HUES64 (cell line): ENCODE data around the gene REEP6.
"Not testable (repeated sequence)": the region's sequence is repeated elsewhere in the genome, so short reads cannot be mapped to it uniquely, and the experiment has no call there.

Experiments
- H3K27ac ChIP-seq: 2 replicates; pipeline ENCODE4 v1.7.0; 2013; ENCODE audit warnings: low read depth, low read length, inconsistent platforms
- H3K27me3 ChIP-seq: 2 replicates; pipeline ENCODE4 v1.6.1; 2013; ENCODE audit warnings: mild to moderate bottlenecking, low read length; ENCODE audit not compliant: insufficient read depth
- H3K36me3 ChIP-seq: 2 replicates; pipeline ENCODE4 v1.6.1; 2013; ENCODE audit warnings: mild to moderate bottlenecking, low read length; ENCODE audit not compliant: insufficient read depth
- H3K4me1 ChIP-seq: 2 replicates; pipeline ENCODE4 v1.6.1; 2013; ENCODE audit warnings: mild to moderate bottlenecking, low read length, moderate library complexity; ENCODE audit not compliant: insufficient read depth
- H3K4me3 ChIP-seq: 2 replicates; pipeline ENCODE4 v1.5.1; 2013; ENCODE audit warnings: mild to moderate bottlenecking, low read length, moderate library complexity
- H3K9ac ChIP-seq: 2 replicates; pipeline ENCODE4 v1.6.1; 2013; ENCODE audit warnings: mild to moderate bottlenecking, low read depth, low read length
- H3K9me3 ChIP-seq: 2 replicates; pipeline ENCODE4 v1.6.1; 2013; ENCODE audit warnings: low read depth, low read length; ENCODE audit not compliant: insufficient read depth
- WGBS: fragments of 150-250, 120-280 bp; methylation state at CpG from one replicate; pipeline ENCODE4 v1.1.7; 2013; ENCODE audit warnings: missing lambda C conversion rate; 5-methylcytosine and 5-hydroxymethylcytosine counted together

Gene REEP6

GRCh38 chr19:1475751-1476437 lies 15.1 kb upstream of the REEP6 start:
- no peak overlapping the region for H3K4me3 ChIP-seq
- WGBS = 93% methylated on average over 31 of the region's 31 CpGs
- H3K27ac ChIP-seq = no peak overlapping the region
- H3K36me3 ChIP-seq = peaks cover 8% of the 10 kb centered on the region
- 0 out of 2 replicates have a peak, but pooled peaks cover 3% of the 10 kb centered on the region for H3K4me1 ChIP-seq
- H3K9ac ChIP-seq = no peak overlapping the region
- peaks cover 25% of the 10 kb centered on the region for H3K27me3 ChIP-seq
- H3K9me3 ChIP-seq = no peaks in the 10 kb centered on the region

DNA sequence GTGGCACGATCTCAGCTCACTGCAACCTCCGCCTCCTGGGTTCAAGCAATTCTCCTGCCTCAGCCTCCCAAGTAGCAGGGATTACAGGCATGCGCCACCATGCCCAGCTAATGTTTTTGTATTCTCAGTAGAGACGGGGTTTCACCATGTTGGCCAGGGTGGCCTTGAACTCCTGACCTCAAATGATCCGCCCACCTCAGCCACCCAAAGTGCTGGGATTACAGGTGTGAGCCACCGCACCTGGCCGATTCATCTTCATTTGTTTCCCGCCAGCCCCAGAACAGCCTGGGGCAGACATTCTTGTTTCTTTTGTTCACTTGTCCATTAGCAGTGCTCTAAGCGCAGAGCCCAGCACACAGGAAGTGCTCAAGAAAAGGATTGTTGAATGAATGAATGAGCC lies 13.9 kb upstream of the REEP6 start:
- not testable (repeated sequence) for H3K9me3 ChIP-seq, H3K36me3 ChIP-seq, H3K27ac ChIP-seq, H3K9ac ChIP-seq, H3K4me1 ChIP-seq, H3K4me3 ChIP-seq
- WGBS = 95% methylated on average over 9 of the region's 9 CpGs
- H3K27me3 ChIP-seq = peaks cover 13% of the 10 kb centered on the region

DNA sequence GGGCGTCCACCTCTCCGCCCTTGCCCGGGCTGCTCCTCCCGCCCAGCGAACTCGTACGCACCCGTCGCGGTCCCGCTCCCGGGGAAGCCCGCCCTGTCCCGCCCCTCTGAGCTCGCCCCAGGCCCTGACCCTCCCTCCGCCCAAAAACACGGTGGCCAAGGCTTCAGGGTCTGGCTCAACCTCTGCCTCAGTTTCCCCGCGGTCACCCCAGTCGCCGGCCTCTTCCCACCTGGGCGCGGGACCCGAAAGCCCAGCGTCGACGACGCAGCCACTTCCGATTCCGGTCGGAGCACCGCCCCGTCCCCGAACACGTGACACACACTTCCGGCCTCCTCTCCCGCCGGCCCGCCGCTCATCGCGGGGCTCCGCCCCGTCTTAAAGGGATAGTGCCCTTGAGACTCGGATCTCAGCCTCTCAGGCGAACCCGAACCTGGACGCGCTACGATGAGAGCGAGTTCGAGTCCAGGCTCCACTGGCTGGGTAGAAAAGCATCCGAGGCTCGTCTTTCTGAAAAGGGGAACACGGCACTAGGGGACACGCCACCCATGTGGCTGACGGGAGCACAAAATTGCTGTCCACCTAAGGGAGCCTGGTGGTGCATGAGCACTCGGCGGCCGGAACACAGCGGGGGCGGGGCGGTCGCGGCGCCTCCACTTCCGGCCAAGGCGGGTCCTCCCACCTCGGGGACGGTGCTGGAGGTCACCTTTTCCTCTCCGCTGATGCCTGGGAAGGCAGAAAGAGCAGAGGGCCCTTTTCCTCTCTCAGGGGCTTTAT lies 11.9 kb upstream of the REEP6 start, which contains the start of gene C19orf25:
Gene C19orf25, minus strand, starts transcription at position 282 of the 774 bp plus-strand sequence. CDS start 312 bp downstream, outside the sequence.
- peak within 1 kb of the TSS; percentile 88 for H3K27ac ChIP-seq
- H3K27me3 ChIP-seq = no peaks in the 10 kb centered on the region
- H3K4me1 ChIP-seq = no peaks in the 10 kb centered on the region
- peak within 1 kb of the TSS; percentile 81 for H3K9ac ChIP-seq
- under 1% methylated on average over 71 of the region's 71 CpGs for WGBS
- peak within 1 kb of the TSS; percentile 87 for H3K4me3 ChIP-seq
- H3K36me3 ChIP-seq = peaks cover 8% of the 10 kb centered on the region
- no peaks in the 10 kb centered on the region for H3K9me3 ChIP-seq

GRCh38 chr19:1481224-1481892 lies 9.6 kb upstream of the REEP6 start:
- H3K9ac ChIP-seq = no peak overlapping the region
- H3K27me3 ChIP-seq = no peaks in the 10 kb centered on the region
- 92% methylated on average over 26 of the region's 26 CpGs for WGBS
- H3K4me3 ChIP-seq = no peak overlapping the region
- H3K4me1 ChIP-seq = no peaks in the 10 kb centered on the region
- no peak overlapping the region for H3K27ac ChIP-seq
- H3K9me3 ChIP-seq = no peaks in the 10 kb centered on the region
- H3K36me3 ChIP-seq = peaks cover 4% of the 10 kb centered on the region

DNA sequence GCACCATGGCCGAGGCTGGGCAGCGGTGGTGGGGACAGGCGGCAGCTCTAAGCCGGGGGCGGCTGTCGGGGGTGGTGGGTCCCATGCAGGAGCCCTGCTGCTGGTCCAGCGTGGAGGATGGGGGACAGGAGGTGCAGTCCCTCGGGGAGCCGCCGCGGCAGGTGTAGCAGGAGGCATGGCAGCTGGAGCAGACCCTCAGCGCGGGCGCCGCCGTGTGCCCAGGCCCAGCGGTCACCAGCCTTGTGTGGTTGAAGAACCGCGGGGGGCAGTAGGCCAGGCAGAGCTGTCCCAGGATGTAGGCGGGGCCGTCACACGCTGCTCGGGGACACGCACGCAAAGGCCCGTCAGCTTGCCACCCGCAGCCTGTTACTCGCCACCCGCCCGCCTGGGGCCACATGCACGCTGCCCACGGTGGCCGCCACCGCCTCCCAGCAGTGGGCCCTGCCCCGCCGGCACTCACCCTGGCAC lies 9.1 kb upstream of the REEP6 start:
- WGBS = 92% methylated on average over 36 of the region's 36 CpGs
- H3K27me3 ChIP-seq = no peaks in the 10 kb centered on the region
- H3K4me1 ChIP-seq = no peaks in the 10 kb centered on the region
- peaks cover 4% of the 10 kb centered on the region for H3K36me3 ChIP-seq
- H3K9me3 ChIP-seq = no peaks in the 10 kb centered on the region
- H3K4me3 ChIP-seq = no peak overlapping the region
- no peak overlapping the region for H3K27ac ChIP-seq
- H3K9ac ChIP-seq = no peak overlapping the region

- no peak overlapping the region for H3K27ac ChIP-seq
- H3K4me3 ChIP-seq = no peak overlapping the region
- no peaks in the 10 kb centered on the region for H3K9me3 ChIP-seq
- no peak overlapping the region for H3K9ac ChIP-seq
- H3K4me1 ChIP-seq = no peaks in the 10 kb centered on the region
- no peaks in the 10 kb centered on the region for H3K27me3 ChIP-seq
- WGBS = 90% methylated on average over 37 of the region's 37 CpGs
- H3K36me3 ChIP-seq = peaks cover under 1% of the 10 kb centered on the region; the same call in 1 of the 2 replicates
These were observed 8.4 kb upstream of the REEP6 start for GRCh38 chr19:1482361-1483130.

DNA sequence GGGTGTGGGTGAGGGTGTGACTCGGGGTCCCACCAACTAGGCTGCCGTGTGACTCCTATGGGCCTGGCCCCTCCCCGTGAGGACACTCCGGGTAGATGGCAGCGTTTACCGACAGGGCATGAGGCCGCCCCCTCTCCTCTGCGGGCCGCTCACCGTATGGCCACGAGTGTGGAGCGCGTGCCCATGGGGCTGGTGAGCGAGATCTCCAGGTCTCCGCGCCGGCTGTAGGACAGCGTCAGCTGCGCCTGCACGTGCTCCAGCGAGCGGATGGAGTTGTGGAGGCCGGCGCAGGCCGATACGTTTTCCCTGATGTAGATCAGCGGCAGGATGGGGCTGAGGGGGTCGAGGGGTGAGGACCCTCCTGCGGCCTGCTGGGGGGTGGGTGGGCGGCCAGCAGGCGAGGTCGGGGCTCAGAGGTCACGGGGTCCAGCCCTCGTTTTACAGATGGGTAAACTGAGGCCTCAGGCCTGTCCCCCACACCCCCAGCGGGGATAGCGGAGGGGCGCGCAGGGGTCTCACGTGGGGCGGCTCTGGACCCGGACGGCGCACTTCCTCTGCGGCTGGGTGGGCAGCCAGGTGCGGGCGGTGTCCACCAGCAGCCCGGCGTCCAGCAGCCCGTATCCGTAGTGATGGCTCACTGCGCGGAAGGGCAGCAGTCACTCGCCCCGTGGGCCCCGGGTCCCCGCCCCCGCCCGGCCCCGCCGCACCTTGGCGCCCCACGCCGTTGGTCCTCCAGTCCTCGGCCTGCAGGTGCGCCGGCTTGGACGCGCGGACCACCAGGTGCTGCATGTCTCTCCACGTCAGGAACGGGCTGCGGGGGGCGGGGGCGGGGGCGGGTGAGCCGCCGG lies 7.6 kb upstream of the REEP6 start:
- H3K9ac ChIP-seq = no peak overlapping the region
- H3K9me3 ChIP-seq = no peaks in the 10 kb centered on the region
- H3K27me3 ChIP-seq = no peaks in the 10 kb centered on the region
- H3K4me3 ChIP-seq = no peak overlapping the region
- H3K27ac ChIP-seq = no peak overlapping the region
- no peaks in the 10 kb centered on the region for H3K4me1 ChIP-seq
- WGBS = 94% methylated on average over 77 of the region's 77 CpGs
- H3K36me3 ChIP-seq = no peaks in the 10 kb centered on the region

DNA sequence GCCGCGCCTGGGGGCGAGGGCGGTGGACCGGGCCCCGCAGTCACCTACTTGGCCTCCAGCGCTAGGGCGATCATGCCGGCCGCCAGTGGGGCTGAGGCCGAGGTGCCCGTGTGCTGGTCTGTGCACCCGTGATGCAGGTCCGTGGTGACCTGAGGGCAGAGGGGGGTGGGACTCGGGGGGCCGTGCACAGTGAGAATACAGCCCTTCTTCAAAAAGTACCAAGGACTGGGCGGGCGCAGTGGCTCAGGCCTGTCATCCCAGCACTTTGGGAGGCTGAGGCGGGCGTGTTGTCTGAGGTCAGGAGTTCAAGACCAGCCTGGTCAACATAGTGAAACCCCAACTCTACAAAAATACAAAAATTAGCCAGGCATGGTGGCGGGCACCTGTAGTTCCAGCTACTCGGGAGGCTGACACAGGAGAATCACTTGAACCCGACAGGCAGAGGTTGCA lies 7.0 kb upstream of the REEP6 start:
- H3K27ac ChIP-seq = no peak overlapping the region
- H3K27me3 ChIP-seq = no peaks in the 10 kb centered on the region
- no peaks in the 10 kb centered on the region for H3K4me1 ChIP-seq
- no peak overlapping the region for H3K9ac ChIP-seq
- H3K4me3 ChIP-seq = no peak overlapping the region
- H3K9me3 ChIP-seq = no peaks in the 10 kb centered on the region
- 98% methylated on average over 23 of the region's 23 CpGs for WGBS
- H3K36me3 ChIP-seq = no peaks in the 10 kb centered on the region

GRCh38 chr19:1486720-1487575 lies 4.0 kb upstream of the REEP6 start:
- WGBS = 93% methylated on average over 56 of the region's 56 CpGs
- no peak overlapping the region for H3K27ac ChIP-seq
- H3K9ac ChIP-seq = no peak overlapping the region
- H3K4me1 ChIP-seq = 0 out of 2 replicates have a peak, but pooled peaks cover 3% of the 10 kb centered on the region
- H3K27me3 ChIP-seq = peaks cover 9% of the 10 kb centered on the region
- no peak overlapping the region for H3K4me3 ChIP-seq
- no peaks in the 10 kb centered on the region for H3K36me3 ChIP-seq
- no peaks in the 10 kb centered on the region for H3K9me3 ChIP-seq
